ENCODE data around the gene IKZF3. TPM values are rescaled to one million over a fixed set of nuclear protein-coding genes. Genes with fewer than 3 reads are reported as not detected.
"Not testable (repeated sequence)": the region's sequence is repeated elsewhere in the genome, so short reads cannot be mapped to it uniquely, and the experiment has no call there.

IKZF3 gene
- total RNA-seq, 2 experiments from 2014 or later = 39.7 to 39.9 TPM

DNA sequence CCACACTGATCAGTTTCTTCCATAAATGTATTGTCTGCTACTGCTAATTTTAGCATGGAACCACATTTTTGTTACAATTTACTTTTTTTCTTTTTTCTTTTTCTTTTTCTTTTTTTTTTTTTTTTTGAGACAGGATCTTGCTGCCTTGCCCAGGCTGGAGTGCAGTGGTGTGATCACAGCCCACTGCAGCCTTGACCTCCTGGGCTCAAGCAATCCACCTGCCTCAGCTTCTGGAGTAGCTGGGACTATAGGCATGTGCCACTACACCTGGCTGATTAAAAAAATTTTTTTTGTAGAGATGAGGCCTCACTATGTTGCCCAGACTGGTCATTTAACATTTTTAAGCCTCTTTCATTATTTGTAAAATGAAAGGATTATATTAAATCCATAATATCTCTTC, 23.0 kb upstream of the IKZF3 start:
- POLR2A ChIA-PET = no interaction called here
- H3K4me3 Mint-ChIP-seq = no peak overlapping the region
- H3K4me1 Mint-ChIP-seq (ENCODE audit: low read depth) = no peaks in the 10 kb centered on the region
- Histone ChIP-seq H3K4me1 (ENCODE audit: insufficient read depth, low read length) (no peaks in the 10 kb centered on the region), H3K27ac (ENCODE audit: low read depth in 1 of 2, low read length in 2 of 2) (no peak overlapping the region), H3K36me3 (ENCODE audit: insufficient read depth, low read length) (no peaks in the 10 kb centered on the region), H3K4me3 (ENCODE audit: low read length) (no peak overlapping the region), H3K9me3 (ENCODE audit: control insufficient read depth in 1 of 2, insufficient read depth in 1 of 2, low read length in 2 of 2) (no peaks in the 10 kb centered on the region), H3K27me3 (ENCODE audit: control insufficient read depth in 1 of 2, insufficient read depth in 2 of 2, low read length in 2 of 2) (no peaks in the 10 kb centered on the region)
- no peaks in the 10 kb centered on the region for H3K9me3 Mint-ChIP-seq
- no peak overlapping the region for H3K27ac Mint-ChIP-seq
- DNase-seq (no peak), ATAC-seq (ENCODE audit: poor library complexity) (no peak)
- CTCF ChIA-PET = no interaction called here
- intact Hi-C loops (cut with DNase I, micrococcal nuclease) = no loop called here
- no peaks in the 10 kb centered on the region for H3K36me3 Mint-ChIP-seq (ENCODE audit: low read depth)
- TF ChIP-seq, protein P1, sequence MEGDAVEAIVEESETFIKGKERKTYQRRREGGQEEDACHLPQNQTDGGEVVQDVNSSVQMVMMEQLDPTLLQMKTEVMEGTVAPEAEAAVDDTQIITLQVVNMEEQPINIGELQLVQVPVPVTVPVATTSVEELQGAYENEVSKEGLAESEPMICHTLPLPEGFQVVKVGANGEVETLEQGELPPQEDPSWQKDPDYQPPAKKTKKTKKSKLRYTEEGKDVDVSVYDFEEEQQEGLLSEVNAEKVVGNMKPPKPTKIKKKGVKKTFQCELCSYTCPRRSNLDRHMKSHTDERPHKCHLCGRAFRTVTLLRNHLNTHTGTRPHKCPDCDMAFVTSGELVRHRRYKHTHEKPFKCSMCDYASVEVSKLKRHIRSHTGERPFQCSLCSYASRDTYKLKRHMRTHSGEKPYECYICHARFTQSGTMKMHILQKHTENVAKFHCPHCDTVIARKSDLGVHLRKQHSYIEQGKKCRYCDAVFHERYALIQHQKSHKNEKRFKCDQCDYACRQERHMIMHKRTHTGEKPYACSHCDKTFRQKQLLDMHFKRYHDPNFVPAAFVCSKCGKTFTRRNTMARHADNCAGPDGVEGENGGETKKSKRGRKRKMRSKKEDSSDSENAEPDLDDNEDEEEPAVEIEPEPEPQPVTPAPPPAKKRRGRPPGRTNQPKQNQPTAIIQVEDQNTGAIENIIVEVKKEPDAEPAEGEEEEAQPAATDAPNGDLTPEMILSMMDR (IDR thresholded peaks at IDR 0.05) = no peak
- H3K27me3 Mint-ChIP-seq = peaks cover 11% of the 10 kb centered on the region

DNA sequence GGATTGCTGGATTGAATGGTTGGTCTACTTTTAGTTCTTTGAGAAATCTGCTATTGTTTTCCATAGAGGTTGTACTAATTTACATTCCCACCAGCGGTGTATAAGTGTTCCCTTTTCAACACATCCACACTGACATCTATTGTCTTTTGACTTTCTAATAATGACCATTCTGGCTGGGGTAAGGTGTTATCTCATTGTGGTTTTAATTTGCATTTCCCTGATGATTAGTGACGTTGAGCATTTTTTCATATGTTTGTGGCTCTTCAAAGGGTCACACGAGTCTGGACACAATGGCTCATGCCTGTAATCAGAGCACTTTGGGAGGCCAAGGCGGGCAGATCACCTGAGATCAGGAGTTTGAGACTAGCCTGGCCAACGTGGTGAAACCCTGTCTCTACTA, 22.0 kb upstream of the IKZF3 start:
- ATAC-seq (ENCODE audit: poor library complexity); H3K4me1 Mint-ChIP-seq (ENCODE audit: low read depth); H3K4me3 ChIP-seq (ENCODE audit: low read length); H3K27me3 ChIP-seq (ENCODE audit: control insufficient read depth in 1 of 2, insufficient read depth in 2 of 2, low read length in 2 of 2); H3K9me3 Mint-ChIP-seq; H3K36me3 Mint-ChIP-seq (ENCODE audit: low read depth); CTCF ChIA-PET; intact Hi-C loops (cut with DNase I, micrococcal nuclease); H3K27ac Mint-ChIP-seq; H3K4me1 ChIP-seq (ENCODE audit: insufficient read depth, low read length); H3K4me3 Mint-ChIP-seq; H3K36me3 ChIP-seq (ENCODE audit: insufficient read depth, low read length); H3K9me3 ChIP-seq (ENCODE audit: control insufficient read depth in 1 of 2, insufficient read depth in 1 of 2, low read length in 2 of 2); H3K27ac ChIP-seq (ENCODE audit: low read depth in 1 of 2, low read length in 2 of 2); DNase-seq; POLR2A ChIA-PET: not testable (repeated sequence)
- peaks cover 11% of the 10 kb centered on the region for H3K27me3 Mint-ChIP-seq

DNA sequence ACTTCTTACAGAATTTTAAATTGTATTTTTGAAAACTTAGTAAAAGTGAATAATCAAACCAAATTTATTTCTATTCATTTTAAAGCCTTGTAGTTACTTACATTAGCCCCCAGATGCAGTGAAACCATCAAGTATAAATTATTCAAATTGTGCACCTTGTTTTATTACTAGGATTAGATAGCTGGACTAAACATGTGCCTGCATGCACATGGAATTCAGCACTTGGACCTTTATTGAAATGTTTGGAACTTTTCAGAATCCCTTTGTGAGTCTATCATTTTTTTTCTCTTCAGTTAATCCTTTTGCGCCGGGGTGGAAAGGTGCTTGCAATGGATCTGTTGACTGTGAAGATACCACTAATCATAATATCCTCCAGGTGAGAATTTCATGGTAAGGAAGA, 8.6 kb upstream of the IKZF3 start:
- Histone ChIP-seq H3K4me3 (ENCODE audit: low read length) (no peak overlapping the region), H3K36me3 (ENCODE audit: insufficient read depth, low read length) (no peaks in the 10 kb centered on the region), H3K9me3 (ENCODE audit: control insufficient read depth in 1 of 2, insufficient read depth in 1 of 2, low read length in 2 of 2) (peaks cover 0 to 5% of the 10 kb centered on the region in 2 experiments), H3K4me1 (ENCODE audit: insufficient read depth, low read length) (peaks cover 10% of the 10 kb centered on the region), H3K27ac (ENCODE audit: low read depth in 1 of 2, low read length in 2 of 2) (no peak overlapping the region), H3K27me3 (ENCODE audit: control insufficient read depth in 1 of 2, insufficient read depth in 2 of 2, low read length in 2 of 2) (no peaks in the 10 kb centered on the region)
- ChIA-PET CTCF (interaction anchor here (1.0 to 1.1 kb wide), 4 partner anchors 10 to 120 kb away, joined by 3 to 4 read pairs (median 4); partner anchors contain the start of gene PSMD3), POLR2A (interaction anchor here (1.7 kb wide), 1 partner anchor 108 kb away, joined by 11 read pairs; the partner anchor contains the start of gene PSMD3)
- Mint-ChIP-seq H3K27me3 (no peaks in the 10 kb centered on the region), H3K4me3 (no peak overlapping the region), H3K36me3 (ENCODE audit: low read depth) (no peaks in the 10 kb centered on the region), H3K9me3 (no peaks in the 10 kb centered on the region), H3K27ac (no peak overlapping the region), H3K4me1 (ENCODE audit: low read depth) (peaks cover 9% of the 10 kb centered on the region)
- peak in 2 of 14 experiments; percentile 39 to 52 for DNase-seq
- peak; percentile 57 for ATAC-seq (ENCODE audit: poor library complexity)
- TF ChIP-seq, protein P1 (IDR thresholded peaks at IDR 0.05) = peak; percentile 47
- intact Hi-C loops (cut with DNase I, micrococcal nuclease) = loop anchor here (1.0 to 5.0 kb wide), 4 partner anchors 55 to 155 kb away; partner anchors contain the start of genes LRRC3C (in 1 of the 2), ORMDL3 (in 1 of the 2) and PSMD3 (in 1 of the 2)

DNA sequence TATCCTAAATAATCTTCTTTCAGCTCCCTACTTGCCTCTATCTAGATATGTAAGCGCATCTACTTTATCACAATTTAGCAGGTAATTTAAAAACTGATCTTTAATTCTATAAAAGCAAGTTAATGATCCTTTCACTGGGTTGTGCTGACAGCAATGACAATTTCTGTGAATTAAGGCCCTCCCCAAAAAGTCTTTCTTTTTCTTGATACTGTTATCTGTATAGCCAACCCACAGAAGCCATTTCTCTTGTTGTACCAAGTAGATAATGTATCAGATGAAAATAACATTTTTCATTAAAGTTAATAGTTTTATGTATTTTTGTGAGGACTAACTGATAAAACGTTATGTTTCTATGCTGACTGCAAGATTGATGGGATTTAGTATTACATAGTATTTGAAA, 7.7 kb upstream of the IKZF3 start:
- H3K27ac ChIP-seq (ENCODE audit: low read depth in 1 of 2, low read length in 2 of 2) = no peak overlapping the region
- H3K9me3 ChIP-seq (ENCODE audit: control insufficient read depth in 1 of 2, insufficient read depth in 1 of 2, low read length in 2 of 2) = peaks cover 0 to 5% of the 10 kb centered on the region in 2 experiments
- Mint-ChIP-seq H3K27me3 (no peaks in the 10 kb centered on the region), H3K27ac (no peak overlapping the region), H3K9me3 (no peaks in the 10 kb centered on the region), H3K4me3 (no peak overlapping the region), H3K36me3 (ENCODE audit: low read depth) (no peaks in the 10 kb centered on the region), H3K4me1 (ENCODE audit: low read depth) (peaks cover 19% of the 10 kb centered on the region)
- intact Hi-C loops (cut with DNase I, micrococcal nuclease) = loop anchor here (1.0 to 5.0 kb wide), 4 partner anchors 56 to 156 kb away; partner anchors contain the start of genes LRRC3C (in 1 of the 2), ORMDL3 (in 1 of the 2) and PSMD3 (in 1 of the 2)
- H3K4me3 ChIP-seq (ENCODE audit: low read length) = no peak overlapping the region
- H3K27me3 ChIP-seq (ENCODE audit: control insufficient read depth in 1 of 2, insufficient read depth in 2 of 2, low read length in 2 of 2) = no peaks in the 10 kb centered on the region
- TF ChIP-seq, protein P1 (IDR thresholded peaks at IDR 0.05) = no peak
- H3K36me3 ChIP-seq (ENCODE audit: insufficient read depth, low read length) = no peaks in the 10 kb centered on the region
- CTCF ChIA-PET = interaction anchor here (1.0 to 1.3 kb wide), 4 partner anchors 87 to 250 kb away, joined by 3 to 4 read pairs (median 4); no protein-coding TSS in a partner anchor
- H3K4me1 ChIP-seq (ENCODE audit: insufficient read depth, low read length) = peaks cover 18% of the 10 kb centered on the region
- ATAC-seq (ENCODE audit: poor library complexity) (no peak), DNase-seq (no peak)
- POLR2A ChIA-PET = interaction anchor here (1.6 to 1.7 kb wide), 2 partner anchors 108 to 109 kb away, joined by 4 to 11 read pairs; partner anchors contain the start of gene PSMD3
